Left ventricle myocardium inferior (tissue), 1 donor: ENCODE results near the gene EIF6. TPM values are rescaled to one million over a fixed set of nuclear protein-coding genes. Genes with fewer than 3 reads are reported as not detected.

Source experiments
- DNase-seq: peaks from one replicate; pipeline ENCODE4 v3.0.0-alpha.2; 2020
- H3K27ac ChIP-seq: fragments of 200-600 bp; replicated peaks from 2 replicates; pipeline ENCODE4 v1.8.0; 2021
- H3K27me3 ChIP-seq: fragments of 200-600 bp; 2 replicates; pipeline ENCODE4 v1.8.0; 2021; ENCODE audit warnings: low read depth
- H3K36me3 ChIP-seq: fragments of 200-600 bp; 2 replicates; pipeline ENCODE4 v1.8.0; 2021
- H3K4me1 ChIP-seq: fragments of 200-600 bp; 2 replicates; pipeline ENCODE4 v1.8.0; 2021
- H3K4me3 ChIP-seq: fragments of 200-600 bp; 2 replicates; pipeline ENCODE4 v1.8.0; 2021; ENCODE audit warnings: mild to moderate bottlenecking, moderate library complexity
- H3K9me3 ChIP-seq: fragments of 200-600 bp; replicated peaks from 2 replicates; pipeline ENCODE4 v1.8.0; 2021
- intact Hi-C: fragments of 100-400 bp; cut with micrococcal nuclease; formaldehyde crosslinking; loops from one replicate; pipeline ENCODE4 v1.11.0; 2022
- total RNA-seq: library from RNA; stranded (reverse); fragmentation: NEBNext Ultra II Directional; extraction: Animal tissue kit (Norgen Biotek cat#: 25700); gene quantifications from one replicate; pipeline ENCODE4 v1.2.1, GENCODE V29; 2021
- TF ChIP-seq, protein P1 (sequence below): fragments of 200-600 bp; IDR thresholded peaks from 2 replicates; pipeline ENCODE4 v1.8.0; 2021; ENCODE audit warnings: antibody characterized with exemption, mild to moderate bottlenecking, borderline replicate concordance
- donor health status: DM: no; HTN: yes; CAD: no; lungs with severe emphysema.

Gene EIF6
- total RNA-seq, 1 donor from 2014 or later: 37.4 TPM

DNA sequence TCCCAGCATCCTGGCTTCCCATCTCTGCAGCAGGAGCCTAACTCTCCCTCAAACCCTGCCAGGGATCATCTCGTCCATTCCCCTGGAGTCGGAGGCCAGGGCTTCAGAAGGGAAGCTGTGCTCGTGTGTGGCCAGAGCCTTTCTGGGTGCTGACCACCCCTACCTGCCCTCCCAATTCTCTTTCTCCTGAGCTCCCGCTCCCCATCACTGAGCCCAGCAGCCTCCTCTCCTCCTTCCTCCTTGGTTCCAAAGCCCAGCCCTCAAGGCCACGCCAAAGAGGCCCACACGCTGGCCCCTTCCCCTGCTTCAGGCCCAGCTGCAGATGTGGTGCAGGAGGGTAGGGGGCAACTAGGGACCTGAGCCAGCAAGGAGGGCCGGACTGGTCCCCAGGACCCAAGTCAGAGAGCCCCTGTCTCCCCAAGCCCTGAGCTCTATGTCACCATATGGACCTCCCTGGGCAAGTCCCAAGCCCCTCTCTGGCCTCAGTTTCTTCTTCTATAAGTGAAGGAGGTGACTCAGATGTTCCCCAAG, 6.4 kb upstream of the EIF6 start:
- no peaks in the 10 kb centered on the region for H3K9me3 ChIP-seq
- TF ChIP-seq, protein P1, sequence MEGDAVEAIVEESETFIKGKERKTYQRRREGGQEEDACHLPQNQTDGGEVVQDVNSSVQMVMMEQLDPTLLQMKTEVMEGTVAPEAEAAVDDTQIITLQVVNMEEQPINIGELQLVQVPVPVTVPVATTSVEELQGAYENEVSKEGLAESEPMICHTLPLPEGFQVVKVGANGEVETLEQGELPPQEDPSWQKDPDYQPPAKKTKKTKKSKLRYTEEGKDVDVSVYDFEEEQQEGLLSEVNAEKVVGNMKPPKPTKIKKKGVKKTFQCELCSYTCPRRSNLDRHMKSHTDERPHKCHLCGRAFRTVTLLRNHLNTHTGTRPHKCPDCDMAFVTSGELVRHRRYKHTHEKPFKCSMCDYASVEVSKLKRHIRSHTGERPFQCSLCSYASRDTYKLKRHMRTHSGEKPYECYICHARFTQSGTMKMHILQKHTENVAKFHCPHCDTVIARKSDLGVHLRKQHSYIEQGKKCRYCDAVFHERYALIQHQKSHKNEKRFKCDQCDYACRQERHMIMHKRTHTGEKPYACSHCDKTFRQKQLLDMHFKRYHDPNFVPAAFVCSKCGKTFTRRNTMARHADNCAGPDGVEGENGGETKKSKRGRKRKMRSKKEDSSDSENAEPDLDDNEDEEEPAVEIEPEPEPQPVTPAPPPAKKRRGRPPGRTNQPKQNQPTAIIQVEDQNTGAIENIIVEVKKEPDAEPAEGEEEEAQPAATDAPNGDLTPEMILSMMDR: no peak
- H3K4me1 ChIP-seq: peaks cover 3% of the 10 kb centered on the region
- H3K4me3 ChIP-seq: no peak overlapping the region
- intact Hi-C loops: no loop called here
- peaks cover 42% of the 10 kb centered on the region for H3K27me3 ChIP-seq
- no peak overlapping the region for H3K27ac ChIP-seq
- no peaks in the 10 kb centered on the region for H3K36me3 ChIP-seq
- DNase-seq: no peak

DNA sequence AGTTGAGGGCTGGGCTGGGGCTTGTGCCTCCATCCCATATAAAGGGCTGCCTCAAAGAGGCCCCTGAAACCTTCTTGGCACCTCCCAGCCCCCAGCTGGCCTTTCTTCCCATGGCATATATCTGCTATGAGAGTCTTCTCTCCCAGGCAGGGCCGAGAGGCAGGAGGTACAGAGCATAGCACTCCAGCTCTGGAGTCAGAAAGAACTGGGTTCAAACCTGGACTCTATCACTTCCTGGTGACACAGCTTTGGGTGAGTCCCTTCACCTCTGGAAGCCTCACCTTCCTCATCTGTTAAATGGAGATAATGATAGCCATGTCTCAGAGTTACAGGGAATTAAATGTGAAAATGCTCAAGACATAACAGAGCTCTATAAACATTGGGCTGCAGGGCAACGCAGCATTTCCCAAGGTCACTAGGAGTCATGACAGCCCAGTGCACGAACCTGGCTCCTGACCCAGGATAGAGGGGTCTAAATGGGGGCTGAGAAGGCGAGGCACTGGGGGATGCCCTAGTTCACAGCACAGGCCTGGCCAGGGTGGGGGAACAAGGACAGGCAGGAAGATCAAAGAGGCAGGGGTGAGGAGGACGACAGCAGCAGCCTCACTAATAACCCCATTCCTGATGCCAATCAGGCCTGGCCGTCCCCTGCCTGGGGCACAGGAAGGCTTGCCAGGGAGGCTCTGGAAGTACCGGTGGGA, 5.8 kb upstream of the EIF6 start:
- no peaks in the 10 kb centered on the region for H3K9me3 ChIP-seq
- H3K36me3 ChIP-seq: no peaks in the 10 kb centered on the region
- H3K27ac ChIP-seq: no peak overlapping the region
- no peak overlapping the region for H3K4me3 ChIP-seq
- DNase-seq: no peak
- TF ChIP-seq, protein P1: no peak
- H3K27me3 ChIP-seq: peaks cover 40% of the 10 kb centered on the region
- H3K4me1 ChIP-seq: peaks cover 2% of the 10 kb centered on the region
- intact Hi-C loops: no loop called here

DNA sequence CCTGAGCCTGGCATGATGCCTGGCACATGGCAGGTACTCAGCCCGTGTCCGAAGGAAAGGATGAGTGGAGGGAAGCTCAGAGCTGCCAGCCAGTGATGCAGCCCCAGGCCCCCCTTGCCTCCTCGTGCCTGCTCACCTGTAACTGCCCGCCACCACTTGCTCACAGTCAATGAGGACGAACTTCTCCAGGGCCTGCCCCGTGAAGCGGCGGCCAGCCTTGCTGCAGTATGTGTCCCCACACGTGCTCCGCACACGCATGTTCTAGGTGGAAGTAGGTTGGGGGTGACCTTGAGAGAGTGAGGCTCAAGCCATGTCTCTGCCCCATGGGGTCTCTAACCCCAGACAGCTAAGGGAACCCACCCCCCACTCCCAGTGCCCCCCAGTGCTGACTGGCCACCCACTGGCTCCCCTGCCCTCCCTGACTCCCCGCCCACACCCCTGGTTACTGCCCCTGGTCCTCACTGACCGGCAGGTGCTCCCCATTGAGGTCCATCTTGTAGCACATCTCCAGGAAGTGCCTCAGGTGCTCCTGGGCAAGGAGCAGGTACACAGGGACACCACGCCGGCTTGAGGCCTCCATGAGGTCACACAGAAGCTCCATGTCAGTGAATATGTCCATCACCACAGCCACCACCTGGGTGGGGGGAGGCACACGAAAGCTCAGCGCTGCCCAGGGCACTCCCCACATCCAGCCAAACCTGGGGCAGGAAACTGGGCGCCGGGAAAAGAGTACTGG, 3.9 kb upstream of the EIF6 start:
- DNase-seq: no peak
- intact Hi-C loops: no loop called here

DNA sequence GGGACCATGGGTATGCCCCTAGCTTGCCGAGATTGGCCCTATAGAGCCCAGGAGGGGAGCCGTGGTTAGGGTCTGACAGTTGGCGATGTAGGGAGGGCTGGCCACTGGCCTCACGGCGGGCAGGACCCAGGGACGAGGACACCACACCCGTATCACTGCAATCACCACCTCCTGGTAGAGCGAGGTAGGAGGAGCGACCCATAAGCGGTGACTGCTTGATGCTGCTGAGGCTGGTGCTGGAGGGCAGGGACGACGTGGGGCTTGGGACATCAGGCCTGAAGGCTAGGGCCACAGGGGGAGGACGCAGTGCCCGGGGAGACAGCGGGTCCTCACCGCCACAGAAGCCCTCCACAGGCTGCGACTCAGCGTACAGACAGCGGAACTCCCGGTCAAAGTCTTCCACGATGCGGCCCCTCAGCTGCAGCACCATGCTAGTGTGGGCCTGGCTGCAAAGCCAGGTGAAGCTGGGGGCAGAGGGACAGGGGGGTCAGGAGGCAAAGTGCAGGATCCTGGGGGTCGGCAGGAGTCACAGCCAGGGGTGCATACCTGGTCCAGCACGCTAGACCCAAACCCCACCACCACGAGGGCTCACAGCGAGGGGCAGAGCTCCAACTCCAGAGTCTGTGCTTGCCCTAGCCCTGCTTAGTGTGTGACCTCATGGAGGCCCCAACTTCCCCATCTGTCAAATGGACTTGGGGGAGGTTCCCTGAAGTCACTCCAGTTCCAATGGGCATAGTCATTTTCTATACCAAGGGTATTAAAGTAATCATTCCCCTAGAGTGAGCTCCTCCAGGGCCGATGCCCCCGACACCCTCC, 3.1 kb upstream of the EIF6 start:
- no peak for DNase-seq
- Histone ChIP-seq H3K27ac (no peak overlapping the region), H3K27me3 (peaks cover 16% of the 10 kb centered on the region), H3K4me3 (no peak overlapping the region), H3K9me3 (no peaks in the 10 kb centered on the region), H3K36me3 (no peaks in the 10 kb centered on the region), H3K4me1 (peaks cover 28% of the 10 kb centered on the region)
- intact Hi-C loops: no loop called here
- TF ChIP-seq, protein P1: no peak

More for the DNA sequence above, 3.9 kb upstream of the EIF6 start:
- H3K27me3 ChIP-seq: peaks cover 24% of the 10 kb centered on the region
- H3K4me3 ChIP-seq: no peak overlapping the region
- H3K4me1 ChIP-seq: peaks cover 20% of the 10 kb centered on the region
- no peaks in the 10 kb centered on the region for H3K36me3 ChIP-seq
- H3K9me3 ChIP-seq: no peaks in the 10 kb centered on the region
- no peak overlapping the region for H3K27ac ChIP-seq
- TF ChIP-seq, protein P1: no peak

DNA sequence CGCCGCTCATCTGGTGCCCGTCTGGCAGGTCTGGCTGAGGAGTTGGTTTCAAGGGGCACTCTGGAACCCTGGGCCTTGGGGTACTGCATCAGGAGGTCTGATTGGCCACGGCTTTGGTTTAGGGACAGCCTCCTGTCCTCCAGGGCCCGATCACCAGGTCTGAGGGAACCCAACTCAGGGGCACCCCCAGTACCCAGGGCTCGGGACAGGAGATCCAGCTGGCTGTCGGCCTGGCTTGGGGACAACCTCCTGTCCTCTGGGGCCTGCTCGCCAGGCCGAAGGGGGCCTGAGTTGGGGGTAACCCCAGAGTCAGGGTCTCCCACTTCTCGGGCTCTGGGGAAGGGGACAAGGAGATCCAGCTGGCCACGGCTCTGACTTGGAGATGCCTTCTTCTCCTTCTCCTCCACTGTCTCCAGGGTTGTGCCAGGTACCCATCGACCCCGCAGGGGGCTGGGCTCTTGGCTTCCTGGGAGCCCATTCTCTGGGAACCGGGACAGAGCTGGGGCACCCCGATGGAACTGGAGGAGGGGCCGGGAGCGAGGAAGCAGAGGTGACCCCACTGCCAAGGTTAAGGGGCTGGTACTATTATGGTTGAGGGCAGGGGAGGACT, 2.4 kb upstream of the EIF6 start:
- no peak for DNase-seq

More for the DNA sequence above, 2.4 kb upstream of the EIF6 start:
- H3K27me3 ChIP-seq: peaks cover 9% of the 10 kb centered on the region
- H3K4me3 ChIP-seq: no peak overlapping the region
- H3K36me3 ChIP-seq: peaks cover under 1% of the 10 kb centered on the region
- intact Hi-C loops: no loop called here
- peaks cover 35% of the 10 kb centered on the region for H3K4me1 ChIP-seq
- TF ChIP-seq, protein P1: no peak
- H3K27ac ChIP-seq: no peak overlapping the region
- H3K9me3 ChIP-seq: no peaks in the 10 kb centered on the region
